Stimulated activated CD8-positive, alpha-beta memory T cell treated with anti-CD3 and anti-CD28 coated beads, Interleukin-2, amount 100 ng/mL, for 1 hour (primary cell): ENCODE results near the gene EPHB1.
"Not testable (repeated sequence)": the region's sequence is repeated elsewhere in the genome, so short reads cannot be mapped to it uniquely, and the experiment has no call there.

Experiments used
- DNase-seq, 2 donors: peaks; one replicate each; pipeline ENCODE4 v3.0.0-alpha.2; 2020; ENCODE audit warnings: low read depth in 2 of 2

Gene EPHB1

DNA sequence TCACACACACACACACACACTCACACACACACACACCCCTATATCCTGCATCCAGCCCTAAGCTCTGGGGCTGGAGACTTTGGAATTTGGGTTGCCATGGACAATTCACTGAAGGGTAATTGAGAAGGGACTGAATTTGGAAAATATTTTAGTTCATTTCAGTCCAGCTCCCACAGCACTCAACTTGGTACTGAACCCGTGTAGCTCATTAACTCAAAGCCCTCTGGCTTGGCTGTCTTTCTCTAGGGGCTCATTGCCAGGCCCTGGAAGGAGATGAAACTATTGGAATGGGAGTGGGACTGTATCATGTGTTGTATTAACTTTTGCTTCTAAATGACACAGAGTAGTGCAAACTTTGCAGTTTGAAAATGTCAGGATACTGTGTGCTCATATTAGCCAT is 157.3 kb downstream of the EPHB1 start:
- DNase-seq: no peak

DNA sequence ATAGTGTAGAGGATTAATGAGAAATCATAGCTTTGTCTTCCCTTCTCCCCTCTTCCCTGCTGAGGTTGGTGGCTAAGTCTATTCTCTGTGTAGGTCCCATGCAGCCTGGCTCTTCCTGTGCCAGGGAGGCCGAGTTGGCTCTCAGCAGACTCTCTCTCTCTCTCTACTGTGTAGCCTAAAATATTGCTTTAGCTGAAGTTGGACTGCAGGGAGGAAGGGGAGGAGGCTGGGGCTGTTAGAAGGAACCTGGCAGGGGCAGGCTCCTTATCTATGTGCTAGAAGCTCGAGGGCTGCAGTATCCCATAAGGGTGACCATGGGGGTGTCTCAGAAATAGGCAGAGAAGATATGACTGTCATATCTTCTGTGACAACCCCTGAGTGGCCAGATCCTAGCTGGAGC is 160.8 kb downstream of the EPHB1 start:
- DNase-seq: no peak

DNA sequence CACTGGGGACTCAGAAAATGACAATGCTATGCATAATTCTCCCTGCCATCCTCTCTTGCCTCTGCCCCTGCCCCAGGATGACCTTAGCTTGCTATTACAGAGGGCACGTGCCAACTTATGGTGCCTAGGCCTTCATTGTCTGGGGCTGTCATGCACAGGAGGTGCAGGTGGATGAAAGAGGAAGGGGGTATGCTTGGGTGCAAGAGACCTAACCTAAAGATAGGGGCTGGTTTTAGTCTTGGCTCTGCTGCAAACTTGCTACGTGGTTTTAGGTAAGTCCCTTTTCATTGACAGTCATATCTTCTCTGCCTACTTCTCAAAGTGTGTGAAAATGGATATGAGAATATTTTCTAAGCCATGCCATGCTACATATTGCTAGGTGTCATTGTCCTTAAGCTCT is 161.3 kb downstream of the EPHB1 start:
- no peak for DNase-seq

DNA sequence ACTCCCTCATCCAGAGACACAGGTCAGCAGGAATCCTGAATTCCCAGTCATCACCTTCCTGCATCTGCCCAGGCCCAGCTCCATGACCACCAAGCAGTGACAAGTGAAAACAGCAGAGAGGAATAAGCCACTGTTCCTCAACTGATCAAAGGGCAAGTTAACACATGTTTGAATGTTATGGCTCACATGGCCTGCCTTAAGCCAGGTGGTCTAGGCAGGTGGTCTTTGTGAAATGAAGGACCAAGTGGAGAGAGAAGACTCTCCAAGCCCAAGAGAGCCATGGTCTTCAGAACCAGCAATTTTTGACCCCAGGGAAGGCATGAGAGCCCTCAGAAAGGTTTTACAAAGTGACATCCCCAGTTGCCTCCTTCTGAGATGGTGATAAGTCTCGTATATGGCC is 161.8 kb downstream of the EPHB1 start:
- DNase-seq: no peak

DNA sequence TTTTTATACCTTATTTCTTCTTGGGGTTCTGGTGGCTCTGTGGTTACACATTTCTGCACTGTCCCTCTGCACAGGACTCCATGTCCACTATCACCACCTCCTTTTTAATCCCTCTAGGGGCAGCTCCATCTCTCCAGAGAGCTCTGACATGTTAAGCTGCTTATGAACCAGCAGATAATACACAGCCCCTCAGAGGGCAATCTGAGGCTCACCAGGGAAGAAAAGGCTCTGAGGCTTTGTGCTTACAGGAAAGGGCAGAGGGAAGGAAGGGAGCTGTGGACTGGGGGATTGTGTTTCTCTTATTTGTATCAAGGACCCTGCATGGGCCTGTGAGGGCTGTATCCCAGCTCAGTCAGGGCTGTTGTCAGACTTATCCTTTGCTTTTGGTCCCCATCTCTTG is 164.5 kb downstream of the EPHB1 start:
- DNase-seq: no peak

DNA sequence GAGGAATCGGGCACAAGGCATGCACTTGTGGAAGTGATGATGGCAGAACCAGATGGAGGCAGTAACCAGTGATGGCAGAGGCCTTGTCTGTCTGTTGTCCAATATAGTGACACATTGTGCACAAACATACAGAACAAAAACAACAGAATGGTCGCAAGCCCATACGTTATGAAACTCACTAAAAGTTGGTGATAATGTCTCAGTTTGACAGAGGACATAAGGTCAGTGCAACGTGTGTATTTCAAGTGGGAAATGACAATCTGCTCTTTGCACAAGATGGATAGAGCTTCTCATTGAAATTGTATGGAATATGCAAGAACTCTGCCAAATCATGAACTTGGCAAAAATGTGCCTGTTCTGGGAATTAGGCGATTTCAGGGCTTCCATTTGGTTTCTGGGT is 169.2 kb downstream of the EPHB1 start:
- DNase-seq: no peak

DNA sequence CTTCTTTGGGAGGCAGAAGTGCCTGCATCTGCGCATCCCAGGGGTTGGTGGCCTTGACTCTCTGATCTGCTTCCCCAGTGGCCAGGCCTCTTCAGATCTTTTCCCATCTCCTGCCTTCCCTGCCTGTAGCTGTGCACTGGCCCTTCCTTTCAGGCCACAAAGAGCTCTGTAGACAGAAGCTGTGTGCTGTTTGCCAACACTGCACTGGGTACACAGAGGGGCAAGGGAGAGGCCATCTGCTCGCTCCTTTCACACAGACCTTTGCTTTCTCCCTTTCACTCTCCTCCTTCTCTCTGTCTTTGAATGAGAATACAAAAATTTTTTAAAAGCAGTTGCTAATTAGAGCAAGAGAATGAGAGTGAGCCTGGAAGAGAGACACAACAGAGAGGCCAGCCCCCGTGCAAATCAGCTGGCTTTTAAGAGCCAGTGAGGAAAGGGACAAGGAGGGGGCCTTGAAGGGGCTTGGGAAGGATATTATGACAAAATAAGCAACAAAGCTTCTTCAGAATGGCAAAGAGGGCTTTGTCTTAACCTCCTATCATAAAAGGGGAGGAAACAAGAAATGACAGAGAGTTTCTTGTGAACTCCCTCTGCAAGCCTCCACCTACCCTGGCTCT is 170.9 kb downstream of the EPHB1 start:
- no peak for DNase-seq

DNA sequence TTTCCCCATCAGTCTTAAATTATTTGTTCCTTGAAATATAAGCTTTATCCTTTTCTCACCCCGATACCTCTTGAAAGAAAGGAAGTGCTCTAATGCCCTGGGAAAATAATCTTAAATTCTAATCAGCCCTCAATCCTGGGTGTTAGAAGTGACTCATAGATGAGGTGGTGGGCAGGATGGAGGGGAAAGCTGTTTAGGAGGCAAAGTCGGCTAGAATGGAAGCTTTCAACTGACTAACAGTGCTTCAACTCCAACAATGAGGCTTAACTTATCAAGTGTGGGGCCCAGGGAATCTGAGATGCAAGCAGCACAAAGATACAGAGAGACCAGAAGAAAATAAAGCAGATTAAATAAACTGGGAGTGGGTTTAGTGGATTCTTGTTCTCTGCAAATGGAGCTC is 175.8 kb downstream of the EPHB1 start:
- no peak for DNase-seq

DNA sequence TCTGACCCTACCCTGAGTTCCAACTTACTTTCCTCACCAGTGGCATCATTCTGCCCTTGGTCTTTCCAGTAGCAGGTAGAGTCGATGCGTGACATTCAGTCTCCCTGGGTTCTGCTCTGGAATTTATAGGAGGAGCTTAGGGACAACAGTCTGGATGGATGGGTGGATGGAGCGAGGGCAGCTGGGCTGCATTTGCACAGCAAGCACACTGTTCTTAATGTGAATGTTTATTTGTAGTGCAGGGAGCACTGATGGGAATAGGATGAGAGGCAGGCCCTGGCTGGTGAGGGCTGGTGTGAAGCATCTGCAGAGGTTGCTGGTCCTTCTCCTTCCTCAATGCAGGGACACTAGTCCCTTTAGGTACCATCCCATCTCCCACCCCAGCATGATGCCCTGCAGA is 176.2 kb downstream of the EPHB1 start:
- no peak for DNase-seq

DNA sequence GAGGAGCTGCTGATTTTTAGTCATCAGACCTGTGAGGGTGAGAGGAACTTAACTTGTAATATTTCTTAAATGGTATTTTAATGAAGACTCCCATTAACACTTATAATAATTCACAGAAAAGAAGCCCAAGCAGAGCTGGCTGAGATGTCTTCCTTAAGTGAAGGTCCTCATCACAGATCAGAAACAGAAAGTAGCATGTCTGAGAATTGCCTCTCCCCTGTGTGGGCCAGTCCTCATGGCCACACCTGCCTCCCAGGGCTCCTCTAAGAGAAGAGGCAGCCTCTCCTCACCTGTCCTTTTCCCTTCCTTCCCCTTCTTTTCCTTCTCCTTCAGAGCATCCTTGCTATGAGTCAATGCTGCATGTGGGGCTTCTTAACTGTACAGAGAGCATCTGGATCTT is 176.8 kb downstream of the EPHB1 start:
- DNase-seq: not testable (repeated sequence)

DNA sequence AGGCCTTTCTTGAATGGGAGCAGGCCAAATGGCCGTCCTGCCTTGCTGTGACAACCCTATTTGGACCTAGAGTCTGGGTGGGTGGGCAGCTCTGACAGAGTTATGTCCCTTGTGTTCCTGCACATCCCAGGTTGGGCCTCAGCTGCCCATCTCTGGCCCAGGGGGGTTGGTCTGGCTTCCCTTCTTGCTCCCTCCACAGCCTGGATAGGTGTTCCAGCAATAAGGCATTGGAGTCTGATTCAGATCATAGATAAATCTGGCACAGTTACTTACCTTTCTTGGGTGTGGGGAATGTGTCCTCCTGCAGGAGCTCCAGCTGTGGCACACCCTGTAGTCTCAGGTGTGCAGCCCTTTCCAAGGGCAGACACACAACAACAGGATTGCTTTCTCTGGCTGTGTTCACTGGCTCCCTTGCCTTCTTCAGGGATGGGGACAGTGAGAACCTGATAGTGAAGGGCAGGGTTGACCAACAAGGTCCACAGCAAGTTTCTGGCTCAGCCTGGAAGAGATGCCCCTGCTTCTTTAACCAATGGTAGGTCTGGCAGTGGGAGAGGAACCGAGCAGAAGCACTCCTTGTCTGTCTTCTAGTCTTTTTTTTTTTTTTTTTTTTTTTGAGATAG is 177.9 kb downstream of the EPHB1 start:
- no peak for DNase-seq

DNA sequence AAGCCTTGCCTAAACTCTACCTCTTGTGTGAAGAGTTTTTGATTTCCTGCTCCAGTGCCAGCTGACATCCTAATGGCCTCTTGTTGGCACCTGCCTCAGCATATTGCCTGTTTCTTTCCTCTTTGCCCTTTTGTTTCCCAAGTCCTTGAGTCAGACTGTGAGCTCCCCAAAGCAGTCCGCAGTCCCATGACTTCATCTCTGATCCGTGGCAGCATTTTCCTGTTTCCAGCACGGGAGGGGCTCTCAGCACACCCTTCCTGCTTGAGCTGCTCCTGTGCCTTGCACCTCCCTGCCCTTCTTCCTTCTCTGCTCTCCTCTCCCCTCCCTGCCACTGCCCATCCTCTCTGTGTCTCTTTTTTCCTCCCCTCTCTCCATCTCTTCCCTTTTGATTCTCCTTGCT is 179.6 kb downstream of the EPHB1 start:
- no peak for DNase-seq

DNA sequence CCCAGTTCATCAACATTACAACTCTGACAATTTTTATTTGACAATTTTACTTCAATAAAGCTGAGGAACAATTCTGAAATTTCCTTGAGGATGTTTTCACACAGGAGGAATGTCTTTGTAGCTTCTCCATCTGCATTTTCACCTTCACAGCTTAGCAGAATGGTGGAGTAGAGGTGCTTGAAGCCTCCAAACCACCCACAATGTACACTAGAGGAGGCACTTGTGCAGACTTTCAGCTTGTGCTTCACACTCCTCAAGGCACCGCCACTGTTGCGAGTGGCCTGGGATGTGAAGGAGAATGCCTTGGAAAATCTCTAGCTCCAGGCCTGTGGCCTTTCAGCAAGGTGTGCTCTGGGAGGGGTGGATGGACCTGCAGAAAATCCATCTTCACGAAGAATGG is 181.9 kb downstream of the EPHB1 start:
- DNase-seq: no peak

DNA sequence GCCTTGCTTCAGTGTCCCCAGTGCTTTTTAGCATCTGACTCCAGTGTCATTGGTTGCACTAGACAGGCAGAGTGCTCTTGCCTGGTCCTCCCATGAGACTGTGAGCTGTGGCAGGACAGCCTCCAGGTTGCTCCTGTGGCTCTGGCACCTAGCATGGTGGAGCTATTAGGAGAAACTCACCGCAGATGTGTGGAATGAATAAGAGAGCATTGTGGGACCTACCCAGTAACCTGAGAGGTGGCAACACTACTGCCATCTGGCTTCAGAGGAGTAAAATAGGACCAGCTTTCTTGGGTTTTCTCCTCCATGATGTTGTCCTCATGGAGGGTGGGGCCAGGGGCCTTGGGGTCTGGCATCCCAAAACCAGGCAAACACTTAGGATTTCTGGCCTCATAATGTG is 183.6 kb downstream of the EPHB1 start:
- no peak for DNase-seq

DNA sequence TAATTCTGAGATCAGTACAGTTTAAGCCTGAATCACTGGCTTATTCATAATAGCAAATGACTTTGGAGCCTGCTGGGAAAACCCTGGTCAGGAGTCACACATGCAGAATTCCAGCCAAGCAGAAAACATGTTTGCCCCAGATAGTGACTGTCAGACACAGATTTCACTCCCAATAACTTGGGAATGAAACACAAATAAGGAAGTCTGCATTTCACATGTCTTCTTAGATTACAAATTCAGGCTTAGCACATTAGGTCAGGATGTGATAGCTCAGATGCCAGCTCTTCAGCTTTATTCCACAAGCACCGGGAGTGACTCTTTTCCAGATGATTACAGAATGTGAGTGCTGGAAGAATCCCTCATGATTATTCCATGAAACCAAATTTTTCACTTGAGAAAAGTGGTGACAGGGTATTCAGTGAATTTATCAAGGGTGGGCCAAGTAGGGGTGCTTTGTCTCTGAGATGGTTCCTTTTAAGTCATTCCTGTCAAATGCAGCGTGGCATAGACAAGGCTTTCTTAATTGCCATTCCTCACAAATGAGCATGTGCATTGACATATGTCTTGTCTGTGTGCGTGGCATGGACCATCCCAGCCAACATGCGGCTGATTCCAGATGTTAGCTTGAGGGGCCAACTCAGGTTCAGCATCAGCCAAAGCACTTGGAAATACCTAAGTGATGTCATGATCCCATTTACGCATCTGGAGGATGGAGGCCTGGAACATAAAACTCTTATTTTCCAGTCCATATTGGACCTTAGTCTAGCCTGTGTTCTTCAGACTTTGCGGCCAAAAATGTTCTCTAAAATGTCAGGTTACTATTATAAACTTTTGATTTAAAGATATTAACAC is 191.0 kb downstream of the EPHB1 start:
- no peak for DNase-seq

DNA sequence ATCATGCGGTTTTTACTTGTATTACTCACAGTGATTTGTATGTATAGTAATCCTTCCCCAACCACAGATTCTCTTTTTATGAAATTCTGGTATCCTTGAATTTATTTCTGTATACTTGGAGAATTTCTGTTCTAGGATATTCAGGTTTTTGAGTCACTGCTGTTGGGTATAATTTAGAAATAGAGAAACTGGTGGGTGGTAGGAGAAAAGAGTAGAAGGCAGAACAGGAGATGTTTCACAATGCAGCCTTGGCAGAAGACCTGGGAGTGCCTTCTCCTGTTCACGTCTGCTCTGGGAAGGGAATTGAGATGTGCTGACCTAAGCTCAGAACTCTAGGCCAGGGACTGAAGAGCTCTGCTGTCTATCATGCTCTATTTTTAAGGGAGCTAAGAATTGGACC is 193.6 kb downstream of the EPHB1 start:
- DNase-seq: no peak

DNA sequence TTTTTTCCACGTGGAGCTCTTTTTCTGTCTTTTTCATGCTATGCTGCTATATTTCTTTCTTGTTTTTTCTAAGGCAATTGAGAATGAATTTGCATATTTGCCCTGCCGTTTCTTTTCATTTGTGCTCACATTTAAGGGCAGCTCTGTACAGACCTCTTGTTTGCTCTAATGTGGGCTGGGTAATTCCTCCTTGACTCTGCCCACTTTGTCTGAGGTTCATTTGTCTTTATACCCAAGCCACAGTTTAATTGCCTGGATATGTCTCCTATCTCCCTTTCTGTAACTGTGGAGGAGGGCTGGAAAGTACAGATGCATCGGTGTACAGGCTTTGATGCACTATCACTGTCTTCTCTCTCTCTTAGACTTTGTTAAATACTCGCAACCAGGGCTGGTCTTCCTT is 195.9 kb downstream of the EPHB1 start:
- DNase-seq: no peak

DNA sequence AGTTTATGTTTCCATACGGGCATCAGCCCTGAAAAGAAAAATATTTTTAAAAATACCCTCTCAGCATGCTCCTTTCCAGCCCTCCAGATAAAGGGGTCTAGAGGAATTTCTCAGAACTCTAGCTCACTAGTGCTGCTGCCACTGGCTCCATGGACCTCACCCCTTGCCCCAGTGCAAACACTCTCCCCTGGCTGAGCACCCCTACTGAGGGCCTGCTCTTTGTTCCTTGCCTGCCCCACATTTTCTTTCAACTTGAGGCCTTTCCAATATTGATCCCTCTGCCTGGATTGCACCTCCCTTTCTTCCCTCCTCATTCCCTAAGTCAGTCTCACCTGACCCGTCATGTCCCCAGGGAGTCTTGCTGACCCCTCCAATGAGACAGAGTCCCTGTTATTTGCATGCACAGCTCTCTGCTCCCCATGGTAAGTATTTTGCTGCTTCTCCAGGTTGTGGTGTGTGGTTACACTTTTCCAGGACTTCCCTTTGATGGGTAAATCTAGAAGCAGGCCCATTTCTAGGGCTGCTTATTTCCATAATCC is 196.5 kb downstream of the EPHB1 start:
- no peak for DNase-seq

DNA sequence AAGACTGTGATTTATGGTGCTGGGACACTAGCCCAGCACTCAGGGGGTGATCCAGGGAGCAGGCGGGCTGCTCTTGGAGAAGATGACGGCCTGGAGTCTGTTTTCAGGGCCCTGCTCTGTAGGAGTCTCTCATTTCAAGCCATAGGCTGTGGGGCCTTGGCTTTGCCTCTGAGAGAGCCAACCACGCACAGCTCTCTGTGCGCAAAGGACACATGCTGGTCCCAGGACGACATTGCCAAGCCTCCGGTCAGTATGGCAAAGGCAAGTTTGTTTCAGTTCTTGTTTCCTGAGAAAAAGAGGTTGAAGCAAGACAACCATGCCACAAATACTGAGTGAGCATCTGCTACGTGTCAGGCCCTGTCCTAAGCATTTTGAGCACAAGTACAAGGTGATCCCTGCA is 197.1 kb downstream of the EPHB1 start:
- no peak for DNase-seq

DNA sequence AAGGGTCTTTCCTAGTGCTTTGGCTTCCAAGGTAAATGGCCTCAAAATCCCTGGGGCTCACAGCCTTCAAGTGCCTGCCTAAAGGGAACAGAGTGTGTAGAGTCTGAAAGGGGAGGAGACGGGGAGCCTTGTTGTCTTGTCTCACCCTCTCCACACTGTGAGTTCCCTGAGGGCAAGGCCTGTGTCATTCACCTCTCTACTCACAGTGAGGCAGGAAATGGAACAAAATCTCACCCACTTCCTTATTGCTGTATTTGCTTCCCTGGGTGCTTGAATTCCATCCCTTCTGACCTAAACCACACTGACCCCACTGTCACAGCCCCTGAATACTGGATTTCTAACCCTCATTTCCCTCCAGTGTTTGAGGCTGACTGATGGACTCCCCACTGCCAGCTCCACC is 197.5 kb downstream of the EPHB1 start:
- no peak for DNase-seq

DNA sequence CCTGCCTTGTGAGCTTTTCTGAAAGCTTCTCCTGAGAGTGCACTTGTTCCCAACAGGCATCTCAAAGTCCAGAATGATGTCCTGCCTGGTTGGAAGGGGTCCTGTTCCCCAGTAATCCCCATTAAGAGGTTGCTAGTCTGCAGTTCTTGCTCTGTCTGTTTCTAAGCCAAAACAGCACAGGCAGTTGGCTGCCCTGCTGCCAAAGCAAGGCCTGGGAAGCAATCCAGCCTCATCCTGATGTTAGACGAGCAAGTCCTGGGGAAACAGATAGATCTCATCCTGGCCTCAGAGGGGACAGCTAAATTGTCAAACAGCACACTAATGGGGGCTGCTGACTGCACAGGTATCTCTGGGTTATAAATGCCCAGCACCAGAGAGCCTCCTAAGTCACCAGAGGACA is 198.0 kb downstream of the EPHB1 start:
- no peak for DNase-seq

DNA sequence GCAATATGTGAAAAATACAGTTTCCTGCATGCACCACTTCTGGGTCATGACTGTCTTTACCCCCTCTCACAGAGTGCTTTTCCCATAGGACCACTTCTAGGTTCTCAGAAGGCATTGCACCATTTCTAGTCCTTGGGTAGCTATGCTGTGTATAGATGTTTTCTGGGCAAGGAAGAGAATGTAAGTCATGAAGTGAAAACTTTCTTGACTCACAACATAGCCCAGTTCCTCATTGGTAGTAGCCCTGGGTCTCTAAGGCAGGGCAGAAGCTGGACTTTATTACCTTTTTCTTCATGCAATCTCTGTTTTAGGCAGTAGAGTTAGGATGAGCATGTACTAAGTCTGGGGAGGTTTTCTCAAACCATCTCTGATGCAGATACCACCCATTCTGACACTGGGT is 203.1 kb downstream of the EPHB1 start:
- no peak for DNase-seq

DNA sequence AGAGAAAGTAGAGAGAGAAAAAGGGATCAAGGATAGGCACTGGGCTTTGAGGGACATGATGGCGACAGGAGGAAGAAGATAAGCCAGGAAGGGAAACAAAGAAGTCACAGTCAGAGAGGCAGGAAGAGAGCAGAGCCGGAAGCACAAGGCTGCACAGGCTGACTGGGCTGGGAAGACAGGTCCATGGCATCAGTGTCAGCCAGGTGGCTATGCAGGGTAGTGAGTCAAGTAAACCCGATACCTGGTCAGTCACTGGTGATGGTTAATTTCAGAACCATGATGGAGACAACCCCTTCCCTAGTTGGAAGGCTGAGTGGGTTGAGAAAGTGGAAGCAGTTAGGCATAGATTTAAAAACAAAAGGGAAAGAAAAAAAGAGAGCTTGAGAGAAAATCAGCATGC is 203.8 kb downstream of the EPHB1 start:
- no peak for DNase-seq
